SIG-M5 treated with dmso at 0.1 percent for 504 hours (cell line): ENCODE measurements around the gene NF2.

Source experiments
- DNase-seq: peaks from one replicate; lab custom pipeline; 2025; ENCODE audit not compliant: unreplicated experiment; lab: John Stamatoyannopoulos, UW

The NF2 gene

GRCh38 chr22:29738118-29738815 lies 134.8 kb downstream of the NF2 start:
- no peak for DNase-seq

- DNase-seq, result no peak
Observed at GRCh38 chr22:29739346-29739875, 136.0 kb downstream of the NF2 start.

- DNase-seq, result no peak
Observed at GRCh38 chr22:29740216-29740615, 136.8 kb downstream of the NF2 start.

GRCh38 chr22:29741926-29742325 lies 138.5 kb downstream of the NF2 start:
- DNase-seq, result no peak

- no peak for DNase-seq
Observed at GRCh38 chr22:29742326-29742725, 138.9 kb downstream of the NF2 start.

- DNase-seq, result no peak
Observed at GRCh38 chr22:29744902-29745301, 141.5 kb downstream of the NF2 start.

- DNase-seq, result no peak
Observed at GRCh38 chr22:29747832-29748231, 144.4 kb downstream of the NF2 start.
